K562 treated with DMSO at 1 percent for 12 hours (cell line): ENCODE results near the gene NSUN7. TPM values are rescaled to one million over a fixed set of nuclear protein-coding genes. Genes with fewer than 3 reads are reported as not detected.

Experiments used
- total RNA-seq: library from RNA; unstranded; fragments of 300-600 nt; gene quantifications from 2 replicates; pipeline ENCODE4 v1.2.3, GENCODE V29; 2022; ENCODE audit not compliant: insufficient read depth

Gene NSUN7
- not detected in 2 replicates for total RNA-seq

GRCh38 chr4:40749717-40750460 lies at the start of gene NSUN7:
NSUN7 (plus strand) TSS chr4:40749955; CDS start chr4:40750694, 739 bp downstream.

Other genes starting within 250 kb of the NSUN7 start
- gene RBM47, start 120.1 kb upstream of the NSUN7 start, total RNA-seq = 3.2 and 8.4 TPM in 2 replicates